ENCODE data around the gene POLR3E. TPM values are rescaled to one million over a fixed set of nuclear protein-coding genes. Genes with fewer than 3 reads are reported as not detected.
A peak's percentile ranks its signal among the peaks of the same experiment; 100 is the strongest.
"Not testable (repeated sequence)": the region's sequence is repeated elsewhere in the genome, so short reads cannot be mapped to it uniquely, and the experiment has no call there.

Gene POLR3E
- total RNA-seq, 4 donors from 2014 or later, result 21.5 to 57.2 (median 37.7) TPM

- WGBS, 2 donors, result 0 to 1% methylated on average over 18 to 24 of the region's 39 CpGs
- H3K27me3 ChIP-seq, result no peaks in the 10 kb centered on the region
- peak overlapping the region; percentile 78 to 93 (median 88) for H3K4me3 ChIP-seq
- intact Hi-C loops (cut with DNase I), result loop anchor here (5.0 kb wide), 2 partner anchors 91 to 296 kb away; partner anchors contain the start of genes EEF2K and PDZD9
- H3K36me3 ChIP-seq, result peaks cover 0 to 10% (median 4%) of the 10 kb centered on the region in 3 donors
- no peak for DNase-seq
- H3K4me1 ChIP-seq, result peaks cover 13 to 57% (median 15%) of the 10 kb centered on the region in 3 donors
- no peaks in the 10 kb centered on the region for H3K9me3 ChIP-seq
- TF ChIP-seq CTCF (IDR thresholded peaks at IDR 0.05) (no peak), POLR2A (IDR thresholded peaks at IDR 0.05) (peak in 1 of 4 donors; percentile 39)
- peak overlapping the region; percentile 93 to 98 (median 96) for H3K27ac ChIP-seq
Observed at GRCh38 chr16:22297871-22298733, 893 bp downstream of the POLR3E start.

- H3K4me3 ChIP-seq, result no peak overlapping the region
- intact Hi-C loops (cut with DNase I), result loop anchor here (5.0 kb wide), 2 partner anchors 92 to 297 kb away; partner anchors contain the start of genes EEF2K and PDZD9
Observed at GRCh38 chr16:22299036-22299435, 1.8 kb downstream of the POLR3E start.

GRCh38 chr16:22300427-22301071, 3.3 kb downstream of the POLR3E start:
- WGBS, 2 donors, result 33 to 34% methylated on average over 7 to 8 of the region's 8 CpGs

More at GRCh38 chr16:22299036-22299435, 1.8 kb downstream of the POLR3E start:
- Histone ChIP-seq H3K27me3 (no peaks in the 10 kb centered on the region), H3K4me1 (peaks cover 13 to 57% (median 15%) of the 10 kb centered on the region in 3 donors), H3K27ac (peak overlapping the region in 3 of 4 donors; percentile 94 to 98 (median 97)), H3K9me3 (no peaks in the 10 kb centered on the region), H3K36me3 (peaks cover 0 to 19% (median 6%) of the 10 kb centered on the region in 3 donors)
- no peak for DNase-seq
- 93% methylated on average over 1 of the region's 1 CpG for WGBS, 2 donors
- TF ChIP-seq POLR2A (IDR thresholded peaks at IDR 0.05) (no peak), CTCF (IDR thresholded peaks at IDR 0.05) (no peak)

GRCh38 chr16:22301423-22301822, 4.2 kb downstream of the POLR3E start:
- H3K4me3 ChIP-seq; DNase-seq; H3K27me3 ChIP-seq; H3K9me3 ChIP-seq; H3K27ac ChIP-seq; intact Hi-C loops (cut with DNase I): not testable (repeated sequence)
- 81 to 96% methylated on average over 6 to 7 of the region's 7 CpGs for WGBS, 2 donors
- Histone ChIP-seq H3K4me1 (peaks cover 13 to 53% (median 15%) of the 10 kb centered on the region in 3 donors), H3K36me3 (peaks cover 11 to 43% (median 19%) of the 10 kb centered on the region in 3 donors)

More at GRCh38 chr16:22300427-22301071, 3.3 kb downstream of the POLR3E start:
- Histone ChIP-seq H3K9me3 (no peaks in the 10 kb centered on the region), H3K4me3 (peak overlapping the region in 1 of 4 donors; percentile 1), H3K27me3 (no peaks in the 10 kb centered on the region), H3K4me1 (peaks cover 13 to 57% (median 15%) of the 10 kb centered on the region in 3 donors), H3K36me3 (peaks cover 4 to 34% (median 16%) of the 10 kb centered on the region in 3 donors), H3K27ac (peak overlapping the region in 1 of 4 donors; percentile 17)
- no peak for DNase-seq
- TF ChIP-seq POLR2A (IDR thresholded peaks at IDR 0.05) (no peak), CTCF (IDR thresholded peaks at IDR 0.05) (peak; percentile 39 to 67 (median 53))
- intact Hi-C loops (cut with DNase I), result no loop called here

- TF ChIP-seq CTCF (IDR thresholded peaks at IDR 0.05) (no peak), POLR2A (IDR thresholded peaks at IDR 0.05) (no peak)
- 82 to 95% methylated on average over 11 of the region's 12 CpGs for WGBS, 2 donors
- Histone ChIP-seq H3K36me3 (peaks cover 11 to 58% (median 19%) of the 10 kb centered on the region in 3 donors), H3K27ac (no peak overlapping the region), H3K4me3 (no peak overlapping the region), H3K4me1 (peaks cover 13 to 49% (median 15%) of the 10 kb centered on the region in 3 donors), H3K27me3 (no peaks in the 10 kb centered on the region), H3K9me3 (no peaks in the 10 kb centered on the region)
- no peak for DNase-seq
- intact Hi-C loops (cut with DNase I), result no loop called here
Observed at GRCh38 chr16:22302776-22303363, 5.7 kb downstream of the POLR3E start.

Measured in esophagus squamous epithelium (tissue), 5 donors.